Middle frontal gyrus (tissue), 1 donor: Measurements from ENCODE around the gene BANK1.
A peak's percentile ranks its signal among the peaks of the same experiment; 100 is the strongest.

Source experiments
- DNase-seq: peaks from one replicate; pipeline ENCODE4 v3.0.0-alpha.2; 2015; ENCODE audit warnings: low spot score; ENCODE audit errors: extremely low spot score

BANK1 gene

GRCh38 chr4:102022343-102022742 lies 231.8 kb downstream of the BANK1 start:
- no peak for DNase-seq

- no peak for DNase-seq
Observed at GRCh38 chr4:102027961-102028360, 237.4 kb downstream of the BANK1 start.

- DNase-seq = no peak
Observed at GRCh38 chr4:102031406-102031805, 240.9 kb downstream of the BANK1 start.

- DNase-seq = no peak
Observed at GRCh38 chr4:102036016-102036415, 245.5 kb downstream of the BANK1 start.

DNA sequence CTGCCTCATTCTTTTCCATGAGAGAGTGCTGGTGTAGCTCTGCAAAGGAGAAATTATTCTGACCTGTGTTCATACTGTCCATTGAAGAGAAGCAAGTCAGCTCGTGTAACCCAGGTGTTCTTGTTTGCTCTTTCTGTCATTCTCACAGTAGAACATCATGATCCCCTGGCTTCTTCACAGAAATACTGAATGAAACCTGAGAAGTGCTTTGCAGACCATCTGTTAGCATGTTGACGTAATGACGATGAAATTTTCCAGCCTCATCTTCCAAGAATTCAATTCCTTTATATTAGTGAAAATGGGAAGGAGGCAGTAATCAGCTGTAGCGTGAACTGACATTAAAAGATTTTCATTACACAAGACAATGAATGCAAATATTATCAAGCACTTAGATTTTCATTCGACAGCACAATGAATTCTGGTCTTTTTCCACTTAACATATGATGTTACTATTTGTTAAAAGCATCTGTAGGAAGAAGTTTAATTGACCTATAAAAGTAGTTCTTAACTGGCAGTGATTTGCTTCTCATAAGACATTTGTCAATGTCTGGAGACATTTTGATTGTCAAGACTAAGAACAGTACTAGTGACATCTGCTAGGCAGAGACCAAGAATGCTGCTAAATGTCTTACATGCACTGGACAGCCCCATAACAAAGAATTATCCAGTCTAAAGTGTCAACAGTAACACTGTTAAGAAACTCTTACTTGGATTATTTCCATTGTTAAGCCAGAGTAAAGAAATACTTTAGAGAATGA lies 246.3 kb downstream of the BANK1 start:
- DNase-seq = no peak

- no peak for DNase-seq
Observed at GRCh38 chr4:102037566-102037965, 247.0 kb downstream of the BANK1 start.

- no peak for DNase-seq
Observed at GRCh38 chr4:102042871-102043802, 252.6 kb downstream of the BANK1 start.

GRCh38 chr4:102047616-102048015 lies 257.1 kb downstream of the BANK1 start:
- DNase-seq = no peak

DNA sequence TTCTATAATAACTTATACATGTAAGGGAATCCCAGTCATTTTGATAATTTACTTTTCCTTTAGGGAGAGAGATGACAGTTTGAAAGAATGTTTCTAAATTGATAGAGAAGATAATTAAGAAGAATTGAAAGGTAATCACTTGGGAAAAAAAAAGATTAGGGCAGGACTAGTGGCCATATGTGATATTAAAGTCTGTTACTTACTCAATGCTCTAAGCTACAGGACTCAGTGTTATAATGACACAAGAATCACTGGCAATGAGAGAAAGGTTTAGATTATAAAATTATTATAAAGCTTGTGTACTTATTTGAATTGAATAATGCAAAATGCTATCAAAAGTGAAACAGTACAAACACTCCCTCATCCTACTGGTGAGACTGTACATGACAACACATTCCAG lies 265.3 kb downstream of the BANK1 start:
- DNase-seq = no peak

GRCh38 chr4:102057122-102057521 lies 266.6 kb downstream of the BANK1 start:
- no peak for DNase-seq

DNA sequence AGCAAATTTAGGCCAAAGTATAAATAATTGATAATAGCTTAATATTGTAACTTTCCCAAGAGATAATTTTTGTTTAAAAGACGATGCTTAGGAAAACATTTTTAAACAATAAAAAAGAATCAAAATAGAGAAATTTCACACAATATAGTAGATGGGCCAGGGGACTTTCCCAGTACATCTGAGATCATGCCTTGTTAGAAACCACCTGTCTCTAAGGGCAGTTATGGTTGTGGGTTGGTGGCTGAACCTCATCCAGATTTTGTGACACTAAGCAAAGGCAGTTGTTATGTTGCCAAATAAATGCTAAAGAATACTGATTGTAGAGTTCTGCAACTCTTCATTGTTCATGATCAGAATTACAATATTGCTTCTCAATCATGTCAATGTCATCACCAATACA lies 270.6 kb downstream of the BANK1 start:
- DNase-seq = no peak

DNA sequence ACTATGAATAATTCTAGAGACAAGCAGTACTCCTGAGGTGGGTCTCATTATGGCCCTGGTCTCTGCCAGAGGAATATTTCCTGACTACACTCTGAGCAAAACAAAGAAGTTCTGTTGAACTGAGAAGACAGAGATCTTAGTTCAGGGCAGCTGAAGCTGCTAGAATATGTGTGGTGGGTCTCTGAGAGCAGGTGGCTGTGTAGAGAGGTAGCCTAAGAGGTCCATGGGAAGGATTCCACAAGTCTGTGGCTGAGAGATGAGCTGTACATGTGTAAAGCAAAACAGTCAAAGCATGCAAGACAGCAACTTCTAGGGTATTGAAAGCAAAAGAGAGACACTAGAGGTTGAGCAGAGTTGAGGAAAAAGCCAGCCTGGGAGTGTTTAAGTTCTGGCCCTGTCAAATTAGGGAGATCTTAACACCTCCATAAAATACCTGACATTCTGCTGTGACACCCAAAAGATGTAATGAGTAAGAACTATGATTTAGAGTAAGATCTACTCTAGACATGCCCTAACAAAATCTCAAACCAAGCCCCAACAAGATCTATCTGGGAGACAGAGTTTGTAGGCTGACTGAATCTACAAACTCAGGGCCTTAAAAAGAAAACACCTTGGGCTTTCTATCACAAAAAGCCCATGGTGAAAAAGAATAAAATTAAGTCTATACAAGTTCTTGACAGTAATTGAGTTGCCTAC lies 274.4 kb downstream of the BANK1 start:
- no peak for DNase-seq

DNA sequence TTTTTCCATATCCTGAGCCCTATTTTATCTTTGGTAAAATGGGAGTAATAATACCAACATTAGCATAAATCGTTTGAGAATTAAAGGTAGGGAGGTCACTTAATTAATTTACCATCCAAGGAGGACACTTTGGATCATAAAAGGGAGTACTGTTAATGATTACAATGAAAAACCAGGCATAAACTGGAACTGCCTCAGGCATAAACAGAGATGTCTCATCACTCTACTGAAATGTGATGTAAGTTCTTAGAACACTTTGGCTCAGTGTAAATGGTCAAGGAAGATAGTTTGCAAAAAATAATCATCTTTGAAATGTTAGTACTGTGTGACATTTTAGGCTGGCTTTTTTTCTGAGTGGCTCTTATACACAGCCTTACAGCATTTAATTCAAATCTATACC lies 286.1 kb downstream of the BANK1 start:
- DNase-seq = no peak

- no peak for DNase-seq
Observed at GRCh38 chr4:102080184-102080583, 289.7 kb downstream of the BANK1 start.

GRCh38 chr4:102089850-102090621 lies 299.5 kb downstream of the BANK1 start:
- DNase-seq = peak; percentile 47

DNA sequence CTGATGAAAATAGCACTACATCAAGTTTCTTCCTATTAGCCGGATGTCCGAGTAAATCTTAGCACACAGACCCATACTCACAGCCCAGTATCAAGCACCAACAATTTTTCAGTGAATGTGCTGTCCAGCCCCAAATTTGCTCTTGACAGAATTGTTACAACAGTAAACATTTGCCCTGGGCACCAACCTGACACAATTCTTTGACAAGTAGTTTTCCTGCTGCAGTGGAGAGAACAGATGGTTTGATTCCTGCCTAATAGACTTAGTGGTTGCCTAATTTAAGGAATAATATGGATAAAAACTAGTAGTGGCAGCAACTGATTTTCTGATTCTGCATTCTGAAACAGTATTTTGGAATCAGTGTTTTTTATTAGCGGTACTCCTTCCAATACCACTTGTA lies 301.1 kb downstream of the BANK1 start:
- no peak for DNase-seq

DNA sequence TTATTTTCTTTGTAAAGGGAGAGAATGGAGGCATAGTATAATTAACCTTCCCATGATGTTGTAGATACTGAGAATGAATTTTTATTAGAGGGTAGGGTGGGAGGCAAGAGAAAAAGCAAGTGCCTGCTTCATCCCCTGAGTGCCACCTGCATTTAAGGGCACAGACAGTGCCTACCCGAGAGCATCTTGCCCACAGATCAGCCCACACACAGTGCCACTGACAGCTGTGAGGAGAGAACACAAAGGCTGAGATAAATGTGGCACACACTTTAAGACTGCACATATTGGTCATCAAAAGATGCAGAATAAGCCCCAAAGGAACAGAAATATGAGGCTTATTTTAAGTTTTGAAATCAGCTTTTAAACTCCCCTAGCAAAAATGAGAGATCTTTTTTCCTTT lies 304.0 kb downstream of the BANK1 start:
- DNase-seq = no peak

DNA sequence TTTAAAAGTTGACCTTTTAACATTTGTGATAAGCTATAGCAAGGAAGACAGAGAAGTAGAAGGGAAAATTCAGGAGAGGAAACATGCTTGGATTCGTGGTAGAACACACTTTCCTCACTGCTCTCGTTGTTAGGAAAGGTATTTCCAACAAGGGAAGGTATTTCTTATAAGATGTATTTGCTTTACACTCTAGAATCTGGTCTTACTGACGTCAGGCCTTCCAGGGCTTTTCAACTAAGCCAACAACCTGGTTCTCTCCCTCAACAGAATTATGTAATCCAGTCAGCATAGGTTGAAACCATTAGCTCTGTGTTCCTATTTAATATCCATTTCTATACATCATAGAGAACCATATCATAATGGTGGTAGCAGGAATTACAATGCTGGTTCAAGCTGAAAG lies 312.8 kb downstream of the BANK1 start:
- no peak for DNase-seq

- DNase-seq = no peak
Observed at GRCh38 chr4:102104278-102104677, 313.7 kb downstream of the BANK1 start.

- DNase-seq = no peak
Observed at GRCh38 chr4:102105983-102106382, 315.5 kb downstream of the BANK1 start.

GRCh38 chr4:102114118-102114630 lies 323.6 kb downstream of the BANK1 start:
- DNase-seq = no peak
